Stimulated activated CD4-positive, alpha-beta T cell treated with anti-CD3 and anti-CD28 coated beads, Interleukin-12 subunit alpha, Interleukin-12 subunit beta, amount 100 ng/mL, for 4 hours (primary cell): Measurements from ENCODE around the gene CSMD2.

Experiments used
- DNase-seq: peaks from one replicate; pipeline ENCODE4 v3.0.0-alpha.2; 2020

Gene CSMD2

DNA sequence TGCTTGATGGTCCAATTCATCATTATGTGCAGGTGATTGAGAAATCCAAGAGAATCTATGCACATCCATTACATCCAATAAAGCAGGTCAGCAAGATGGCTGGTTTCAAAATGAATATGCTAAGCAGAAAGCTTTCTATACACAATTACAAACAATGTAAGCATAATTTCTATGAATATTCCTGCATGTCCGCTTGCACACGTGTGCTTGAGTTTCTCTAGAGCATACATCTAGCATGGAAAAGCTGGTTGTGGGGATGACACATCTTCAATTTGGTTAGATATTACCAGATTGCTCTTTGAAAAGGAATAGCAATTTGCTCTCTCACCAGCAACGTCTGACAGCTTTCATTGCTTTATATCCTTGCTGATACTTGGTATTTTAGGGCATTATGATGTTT lies 461.6 kb downstream of the CSMD2 start:
- DNase-seq = no peak

DNA sequence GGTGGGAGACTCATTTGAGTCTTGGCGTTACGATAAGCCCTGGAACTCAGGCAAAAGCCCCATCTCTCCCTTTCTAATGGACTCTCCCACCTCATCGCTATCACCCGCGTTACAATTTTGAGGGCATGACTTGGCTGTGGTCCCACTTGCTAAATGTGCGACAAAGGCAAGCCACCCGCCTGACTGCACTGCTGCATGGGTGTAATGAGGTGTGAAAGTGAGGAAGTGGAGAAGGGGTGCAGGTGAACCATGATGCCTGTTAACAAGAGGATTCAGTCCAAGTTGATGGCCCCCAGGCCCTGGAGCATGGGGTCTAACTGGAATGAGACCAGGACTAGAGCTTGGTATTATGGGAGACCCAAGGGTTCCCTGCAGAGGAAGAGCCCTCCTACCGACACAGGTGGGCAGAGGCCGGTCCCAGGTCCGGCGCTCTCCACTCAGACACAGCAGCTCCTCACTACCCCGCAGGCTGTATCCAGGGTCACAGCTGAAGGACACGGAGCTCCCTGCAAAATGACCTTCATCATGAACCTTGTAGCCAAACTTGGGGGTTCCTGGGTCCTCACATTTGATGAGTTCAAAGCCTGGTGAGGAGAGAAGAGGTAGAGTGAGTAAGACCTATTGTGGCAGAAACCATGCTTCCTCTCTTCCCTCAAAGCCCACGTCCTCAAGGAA lies 466.5 kb downstream of the CSMD2 start:
- DNase-seq = no peak

- no peak for DNase-seq
Observed at GRCh38 chr1:33697816-33698215, 467.2 kb downstream of the CSMD2 start.

- no peak for DNase-seq
Observed at GRCh38 chr1:33696962-33697361, 468.1 kb downstream of the CSMD2 start.

- no peak for DNase-seq
Observed at GRCh38 chr1:33696311-33696710, 468.7 kb downstream of the CSMD2 start.

- no peak for DNase-seq
Observed at GRCh38 chr1:33692206-33693188, 472.5 kb downstream of the CSMD2 start.

DNA sequence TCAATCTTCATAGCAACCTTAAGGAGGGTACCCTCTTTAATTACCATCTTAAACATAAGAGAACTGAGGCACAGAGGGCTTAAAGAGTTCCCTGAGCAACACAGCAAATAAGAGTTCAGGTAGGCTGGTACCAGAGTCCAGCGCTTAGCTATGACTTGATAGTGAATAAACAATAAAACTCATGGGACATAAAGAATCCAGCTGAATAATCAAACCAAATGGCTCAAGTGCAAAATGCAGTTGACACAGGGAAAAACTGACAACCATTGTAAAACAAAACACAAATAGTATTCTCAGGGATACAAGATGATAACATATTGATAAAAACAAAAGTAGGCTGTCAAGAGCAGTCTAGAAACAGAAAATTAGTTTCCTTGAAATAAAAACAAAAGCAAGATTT lies 478.0 kb downstream of the CSMD2 start:
- no peak for DNase-seq

DNA sequence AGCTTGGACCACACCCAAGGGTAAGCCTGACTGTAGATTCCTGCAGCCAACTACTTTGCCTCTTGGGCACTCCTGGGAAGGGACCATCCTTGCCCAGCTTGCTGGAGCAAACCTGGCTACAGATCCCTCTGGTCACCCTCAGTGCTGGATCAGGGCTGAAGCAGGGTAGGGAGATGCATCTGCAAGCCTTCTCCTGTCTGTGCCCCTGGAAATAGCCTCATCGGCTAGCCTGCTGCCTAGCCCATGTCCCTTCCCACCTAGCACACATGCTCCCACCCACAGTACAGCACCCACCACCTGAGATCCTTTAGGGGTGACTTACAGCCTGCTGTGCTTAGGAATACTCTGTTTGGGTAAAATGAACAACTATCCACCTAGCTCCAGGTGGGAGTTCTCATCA lies 478.5 kb downstream of the CSMD2 start:
- no peak for DNase-seq

DNA sequence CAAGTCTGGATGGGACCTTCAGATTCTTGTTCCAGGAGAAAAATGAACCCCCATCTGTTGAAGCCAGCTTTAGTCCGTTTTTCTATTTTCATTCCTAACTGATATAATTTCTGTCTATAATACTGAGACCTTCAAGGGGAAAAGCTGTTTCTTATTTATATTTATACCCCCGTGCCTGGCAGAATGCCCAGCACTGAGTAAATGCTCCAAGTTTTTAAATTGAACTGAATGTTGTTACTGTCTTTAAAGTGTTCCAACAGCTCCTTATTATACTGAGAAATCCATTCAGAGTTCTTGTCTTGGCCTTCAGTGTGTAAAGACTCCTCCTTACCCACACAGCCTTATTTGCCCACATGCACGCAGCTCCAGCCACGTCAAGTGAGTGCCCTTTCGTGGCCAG lies 479.8 kb downstream of the CSMD2 start:
- DNase-seq = no peak

- DNase-seq = no peak
Observed at GRCh38 chr1:33684396-33685179, 480.4 kb downstream of the CSMD2 start.

DNA sequence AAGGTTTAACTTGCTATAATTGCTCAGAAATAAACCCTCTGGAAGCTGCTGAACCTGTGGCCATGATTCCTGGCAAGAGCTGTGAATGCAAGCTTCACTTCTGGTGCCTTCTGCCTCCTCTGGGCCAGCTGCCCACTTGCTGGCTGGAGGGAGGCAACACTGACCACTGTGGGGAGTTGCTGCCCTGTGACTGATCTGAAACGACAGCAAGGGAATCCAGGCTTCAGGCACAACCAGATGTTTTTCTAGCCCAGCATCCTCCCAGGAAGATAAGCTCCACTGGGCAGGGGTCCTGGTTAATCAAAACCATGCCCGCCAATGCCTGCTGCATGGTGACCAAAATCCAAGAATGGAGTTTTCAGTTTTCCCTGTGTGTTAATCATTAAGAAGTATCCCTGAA lies 481.1 kb downstream of the CSMD2 start:
- no peak for DNase-seq

GRCh38 chr1:33682371-33682770 lies 482.7 kb downstream of the CSMD2 start:
- no peak for DNase-seq

DNA sequence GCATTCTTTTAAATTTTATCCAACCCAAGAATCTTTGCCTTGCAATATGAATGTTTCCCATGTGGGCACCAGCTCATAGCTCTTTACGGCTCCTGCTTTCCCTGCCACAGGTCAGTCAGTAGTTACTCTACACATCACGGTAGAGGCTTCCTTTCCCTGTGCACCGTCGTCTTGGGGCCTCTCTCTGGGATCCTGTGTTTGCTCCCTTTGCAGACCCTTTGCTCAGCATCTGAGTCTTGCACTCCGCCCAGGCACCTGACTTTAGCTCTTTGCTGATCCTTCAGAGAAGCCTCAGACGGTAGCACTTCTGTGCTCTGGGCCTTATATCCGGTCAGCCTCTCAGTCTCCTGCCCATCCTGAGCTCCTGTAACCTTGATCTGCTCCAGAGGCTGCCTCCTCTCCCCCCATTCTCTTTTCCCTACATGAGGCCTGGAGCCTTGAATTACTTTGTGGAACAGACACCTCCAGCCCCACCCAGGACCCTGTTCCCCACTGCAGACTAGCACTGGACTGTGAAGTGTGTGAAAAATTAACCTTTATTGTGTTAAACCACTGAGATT lies 484.7 kb downstream of the CSMD2 start:
- DNase-seq = no peak

- DNase-seq = no peak
Observed at GRCh38 chr1:33670567-33670966, 494.5 kb downstream of the CSMD2 start.

DNA sequence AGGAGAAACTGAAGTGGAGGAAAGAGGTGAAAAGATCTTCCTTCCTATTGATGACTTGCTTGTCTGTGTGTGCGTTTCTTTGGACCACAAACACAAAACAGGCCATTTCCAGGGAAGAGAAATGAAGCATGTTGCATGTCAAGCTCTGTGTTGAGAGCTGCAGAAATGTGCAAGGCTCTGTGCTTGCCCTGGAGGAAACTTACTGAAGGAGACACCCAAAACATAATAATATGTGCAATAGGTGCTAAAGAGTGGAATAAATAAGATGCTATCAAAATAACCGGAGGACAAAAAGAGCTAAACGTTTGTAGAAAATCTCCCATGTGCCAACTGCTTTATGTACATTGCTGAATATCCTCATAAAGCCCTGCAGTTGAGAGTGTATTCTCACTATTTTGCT lies 496.3 kb downstream of the CSMD2 start:
- DNase-seq = no peak

GRCh38 chr1:33667386-33668282 lies 497.4 kb downstream of the CSMD2 start:
- no peak for DNase-seq

- DNase-seq = no peak
Observed at GRCh38 chr1:33666616-33667015, 498.4 kb downstream of the CSMD2 start.

- DNase-seq = no peak
Observed at GRCh38 chr1:33661811-33662454, 503.1 kb downstream of the CSMD2 start.

DNA sequence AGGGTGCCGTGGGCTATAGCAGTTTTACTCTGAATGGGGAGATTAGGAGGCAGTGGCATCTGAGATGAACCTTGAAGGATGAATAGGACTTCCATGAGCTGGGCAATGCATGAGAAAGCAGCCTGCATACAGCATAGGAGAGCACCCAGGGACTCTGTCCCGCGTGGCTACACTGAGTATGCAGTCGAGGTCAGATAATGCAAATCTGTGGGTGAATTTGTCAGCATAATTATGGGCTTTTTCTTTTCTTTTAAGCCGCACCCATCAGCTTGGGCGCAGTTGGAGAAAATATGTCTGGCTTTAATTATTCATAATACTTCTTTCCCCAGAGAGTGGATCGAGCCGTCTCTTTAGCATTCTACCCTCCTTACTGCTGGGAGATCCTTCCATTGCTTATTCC lies 504.1 kb downstream of the CSMD2 start:
- DNase-seq = no peak

DNA sequence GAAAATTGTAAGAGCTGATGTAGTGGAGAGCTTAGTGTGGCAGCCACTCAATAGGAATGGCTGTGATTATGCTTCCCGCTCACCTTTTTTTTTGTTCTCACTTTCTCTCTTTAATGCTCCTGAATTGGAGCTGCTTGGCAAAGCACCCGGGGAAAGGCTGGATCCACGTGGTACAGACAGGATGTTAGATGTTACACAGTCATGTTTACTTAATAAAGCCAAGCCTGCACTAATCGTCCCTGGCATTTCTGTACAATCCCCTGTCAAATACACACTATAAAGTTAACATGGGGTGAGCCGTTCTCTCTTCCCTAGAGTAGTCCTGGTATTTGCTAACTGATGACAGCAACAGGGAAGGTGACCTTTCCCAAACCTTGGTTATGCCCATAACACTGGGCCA lies 504.8 kb downstream of the CSMD2 start:
- DNase-seq = no peak

DNA sequence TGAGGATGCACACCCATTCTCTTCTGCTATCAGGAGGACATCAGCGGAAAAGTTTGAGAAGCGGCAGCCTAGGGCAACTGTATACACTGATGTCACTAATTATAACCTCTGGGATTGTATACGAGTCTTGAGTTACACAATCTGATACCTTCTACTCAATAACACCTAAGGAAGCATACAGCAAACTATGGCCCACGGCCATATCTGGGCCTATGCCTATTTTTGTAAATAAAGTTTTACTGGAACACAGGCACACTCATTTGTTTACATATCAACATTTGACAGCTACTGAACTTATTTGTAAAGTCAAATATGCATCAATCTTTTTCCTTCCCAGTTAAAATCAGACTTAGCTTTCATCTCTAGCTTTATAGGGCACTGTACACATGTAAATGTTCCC lies 505.4 kb downstream of the CSMD2 start:
- DNase-seq = no peak

- no peak for DNase-seq
Observed at GRCh38 chr1:33657833-33658232, 507.2 kb downstream of the CSMD2 start.
